HCT116 (cell line): ENCODE data around the gene MRS2. TPM values are rescaled to one million over a fixed set of nuclear protein-coding genes. Genes with fewer than 3 reads are reported as not detected.

Source experiments
- ATAC-seq: fragments of 200-7000 bp; cut with Tn5 transposase; 2 replicates; pipeline ENCODE4 v1.9.1; 2020; ENCODE audit warnings: mild to moderate bottlenecking, moderate library complexity
- BruUV-seq: library from RNA; stranded (reverse); fragments of 400-500 nt; replicated peaks from 2 replicates; lab custom pipeline; 2021; lab: Mats Ljungman, UMichigan
- CTCF ChIA-PET: fragments of 300-600 bp; sonication (Branson Sonifier 250); formaldehyde crosslinking; loops from one replicate; lab custom pipeline; 2021; ENCODE audit warnings: antibody characterized with exemption; lab: Charles Lee
- POLR2A ChIA-PET: fragments of 300-600, 350-600 bp; sonication (Branson Sonifier 250); formaldehyde crosslinking; loops from one replicate; lab custom pipeline; 2021; ENCODE audit warnings: antibody characterized with exemption; lab: Charles Lee
- RAD21 ChIA-PET, 2 experiments: fragments of 300-600 bp; sonication (Branson Sonifier 250); formaldehyde crosslinking; loops; one replicate each; lab custom pipeline; 2023; ENCODE audit warnings: low total read pairs in 2 of 2; ENCODE audit not compliant: uncharacterized antibody in 2 of 2, unreplicated experiment in 2 of 2, low non-redundant PET in 1 of 2; lab: Charles Lee
- DNase-seq: peaks from one replicate; pipeline ENCODE4 v3.0.0-alpha.2; 2010; ENCODE audit warnings: low read depth, low spot score
- H2AFZ ChIP-seq: fragments of 200-600 bp; shearing (Covaris generic), sonication (generic); 2 replicates; pipeline ENCODE4 v1.6.1; 2017; ENCODE audit warnings: low read depth, mixed run types, mixed read lengths, antibody characterized with exemption, low read length; ENCODE audit not compliant: poor library complexity, severe bottlenecking
- H3K27ac ChIP-seq: 2 replicates; pipeline ENCODE4 v1.5.1; 2012; ENCODE audit warnings: low read depth, low read length
- H3K27me3 ChIP-seq: fragments of 200-600 bp; sonication (generic); 2 replicates; pipeline ENCODE4 v1.6.1; 2016; ENCODE audit warnings: mixed run types, low read length, mixed read lengths; ENCODE audit not compliant: insufficient read depth
- H3K36me3 ChIP-seq, 2 experiments: fragments of 200-500 bp in 1 of 2; fragments of 200-600 bp in 1 of 2; sonication (Bioruptor generic) in 1 of 2; sonication (generic) in 1 of 2; 2 replicates each; pipeline versions ENCODE4 v1.5.1 to v1.6.1; 2014 to 2016; ENCODE audit warnings: low read length in 2 of 2, inconsistent platforms in 1 of 2, mixed read lengths in 1 of 2, mixed run types in 1 of 2; ENCODE audit not compliant: insufficient read depth in 2 of 2, control insufficient read depth in 1 of 2
- H3K4me1 ChIP-seq, 2 experiments: fragments of 200-600 bp in 1 of 2; sonication (generic) in 1 of 2; 2 replicates each; pipeline versions ENCODE4 v1.5.1 to v1.6.1; 2012 to 2017; ENCODE audit warnings: low read length in 2 of 2, inconsistent platforms in 1 of 2, mild to moderate bottlenecking in 1 of 2, mixed read lengths in 1 of 2, mixed run types in 1 of 2, moderate library complexity in 1 of 2; ENCODE audit not compliant: insufficient read depth in 2 of 2, control insufficient read depth in 1 of 2
- H3K4me2 ChIP-seq: fragments of 200-600 bp; sonication (generic); 2 replicates; pipeline ENCODE4 v1.6.1; 2017; ENCODE audit warnings: mixed run types, low read length, mixed read lengths
- H3K4me3 ChIP-seq, 2 experiments: fragments of 200-600 bp in 1 of 2; sonication (generic) in 1 of 2; replicated peaks in 1 of 2; 2 replicates each; pipeline ENCODE4 v1.5.1; 2011 to 2016; ENCODE audit warnings: low read length in 2 of 2, control low read depth in 1 of 2, low read depth in 1 of 2, mild to moderate bottlenecking in 1 of 2, mixed read lengths in 1 of 2, mixed run types in 1 of 2
- H3K79me2 ChIP-seq: fragments of 200-600 bp; sonication (generic); 2 replicates; pipeline ENCODE4 v1.6.1; 2017; ENCODE audit warnings: mild to moderate bottlenecking, mixed run types, low read length, moderate library complexity, mixed read lengths; ENCODE audit not compliant: insufficient read depth
- H3K9ac ChIP-seq: fragments of 200-600 bp; sonication (generic); 2 replicates; pipeline ENCODE4 v1.6.1; 2016; ENCODE audit warnings: low read length, mixed read lengths
- H3K9me2 ChIP-seq: fragments of 200-600 bp; sonication (generic), shearing (Covaris generic); 2 replicates; pipeline ENCODE4 v1.6.1; 2017; ENCODE audit warnings: mixed run types, mild to moderate bottlenecking, moderate library complexity; ENCODE audit not compliant: insufficient read depth
- H3K9me3 ChIP-seq, 2 experiments: fragments of 200-500 bp in 1 of 2; fragments of 200-600 bp in 1 of 2; sonication (Bioruptor generic) in 1 of 2; sonication (generic) in 1 of 2; 2 replicates each; pipeline ENCODE4 v1.6.1; 2014 to 2017; ENCODE audit warnings: low read length in 2 of 2, mixed read lengths in 2 of 2, inconsistent platforms in 1 of 2, low read depth in 1 of 2, mild to moderate bottlenecking in 1 of 2, mixed run types in 1 of 2, moderate library complexity in 1 of 2; ENCODE audit not compliant: control insufficient read depth in 1 of 2, insufficient read depth in 1 of 2
- H4K20me1 ChIP-seq: fragments of 200-600 bp; sonication (generic), shearing (Covaris generic); 2 replicates; pipeline ENCODE4 v1.6.1; 2017; ENCODE audit warnings: mixed run types, mild to moderate bottlenecking, moderate library complexity; ENCODE audit not compliant: insufficient read depth
- CBX3 ChIP-seq: IDR thresholded peaks from 2 replicates; pipeline ENCODE4 v1.6.1; 2012; ENCODE audit warnings: low read depth
- CEBPB ChIP-seq: IDR thresholded peaks from 2 replicates; pipeline ENCODE4 v1.6.1; 2012; ENCODE audit warnings: low read depth
- EGR1 ChIP-seq: IDR thresholded peaks from 2 replicates; pipeline ENCODE4 v1.6.1; 2012; ENCODE audit warnings: low read depth
- ELF1 ChIP-seq: IDR thresholded peaks from 2 replicates; pipeline ENCODE4 v1.6.1; 2012; ENCODE audit warnings: low read depth, borderline replicate concordance
- EZH2 ChIP-seq: fragments of 200-600 bp; sonication (generic); IDR thresholded peaks from 2 replicates; pipeline ENCODE4 v1.6.1; 2017; ENCODE audit warnings: antibody characterized with exemption, mixed run types
- EZH2phosphoT487 ChIP-seq: fragments of 200-600 bp; IDR thresholded peaks from 2 replicates; pipeline ENCODE4 v1.6.1; 2018; ENCODE audit warnings: antibody characterized with exemption, borderline replicate concordance
- JUND ChIP-seq: IDR thresholded peaks from 2 replicates; pipeline ENCODE4 v1.6.1; 2012
- POLR2A ChIP-seq: IDR thresholded peaks from 2 replicates; pipeline ENCODE4 v1.7.0; 2011; ENCODE audit warnings: borderline replicate concordance; ENCODE audit not compliant: insufficient read depth, insufficient read length; ENCODE audit errors: extremely low read depth
- POLR2AphosphoS5 ChIP-seq: IDR thresholded peaks from 2 replicates; pipeline ENCODE4 v1.6.1; 2011; ENCODE audit warnings: mild to moderate bottlenecking, low read depth, low read length, moderate library complexity
- REST ChIP-seq: IDR thresholded peaks from 2 replicates; pipeline ENCODE4 v1.6.1; 2012; ENCODE audit warnings: low read depth
- SIN3A ChIP-seq: IDR thresholded peaks from 2 replicates; pipeline ENCODE4 v1.6.1; 2012; ENCODE audit warnings: low read depth
- SRF ChIP-seq: IDR thresholded peaks from 2 replicates; pipeline ENCODE4 v1.6.1; 2012; ENCODE audit warnings: low read depth
- ZFX ChIP-seq: fragments of 450-650 bp; IDR thresholded peaks from 2 replicates; pipeline ENCODE4 v1.6.1; 2017
- ZNF274 ChIP-seq: fragments of 200-500 bp; sonication (Bioruptor generic); IDR thresholded peaks from 2 replicates; pipeline ENCODE4 v1.6.1; 2014; ENCODE audit warnings: mild to moderate bottlenecking, low read depth, low read length, inconsistent platforms
- intact Hi-C: fragments of 100-400 bp; cut with micrococcal nuclease; formaldehyde crosslinking; loops from 2 replicates; pipeline ENCODE4 v1.10.0; 2022
- total RNA-seq: library from RNA; stranded (reverse); gene quantifications from one replicate; pipeline ENCODE4 v1.2.1, GENCODE V29; 2021; ENCODE audit not compliant: unreplicated experiment
- TF ChIP-seq, protein P1 (sequence below): IDR thresholded peaks from 2 replicates; pipeline ENCODE4 v1.6.1; 2011; ENCODE audit warnings: mild to moderate bottlenecking, low read length, moderate library complexity; ENCODE audit not compliant: insufficient replicate concordance; ENCODE audit errors: extremely low read depth
- TF ChIP-seq, protein P2 (sequence below): IDR thresholded peaks from 2 replicates; pipeline ENCODE4 v1.6.1; 2012
- TF ChIP-seq, protein P3 (sequence below): IDR thresholded peaks from 2 replicates; pipeline ENCODE4 v1.6.1; 2012
- TF ChIP-seq, protein P4 (sequence below), 3 experiments: fragments of 200-600 bp in 1 of 3; sonication (generic) in 1 of 3; IDR thresholded peaks in 2 of 3; conservative IDR thresholded peaks in 1 of 3; 2 replicates each; pipeline ENCODE4 v1.5.1; 2012 to 2017; ENCODE audit warnings: low read depth in 2 of 3, low read length in 2 of 3, antibody characterized with exemption in 1 of 3, borderline replicate concordance in 1 of 3, control low read depth in 1 of 3, mild to moderate bottlenecking in 1 of 3, mixed read lengths in 1 of 3, mixed run types in 1 of 3, moderate library complexity in 1 of 3; ENCODE audit not compliant: insufficient read depth in 1 of 3

Gene MRS2
- total RNA-seq, 1 experiment from 2014 or later: 39.9 TPM

GRCh38 chr6:24448828-24449525, 46.2 kb downstream of the MRS2 start:
- no peak overlapping the region for H3K27ac ChIP-seq
- no peaks in the 10 kb centered on the region for H3K79me2 ChIP-seq
- no peaks in the 10 kb centered on the region for H3K27me3 ChIP-seq
- POLR2A ChIA-PET: no interaction called here
- H4K20me1 ChIP-seq: no peaks in the 10 kb centered on the region
- RAD21 ChIA-PET: no interaction called here
- no peaks in the 10 kb centered on the region for H3K9me2 ChIP-seq
- intact Hi-C loops: no loop called here
- H3K9me3 ChIP-seq: no peaks in the 10 kb centered on the region
- CTCF ChIA-PET: no interaction called here
- BruUV-seq: no TSS peak
- no peaks in the 10 kb centered on the region for H3K4me1 ChIP-seq
- TF ChIP-seq REST: no peak
- no peak for TF ChIP-seq EZH2phosphoT487
- no peak for TF ChIP-seq EZH2
- no peak for TF ChIP-seq ZFX
- no peak for TF ChIP-seq ZNF274
- no peak for TF ChIP-seq POLR2A
- no peak for TF ChIP-seq EGR1
- no peak for TF ChIP-seq ELF1
- TF ChIP-seq, protein P1, sequence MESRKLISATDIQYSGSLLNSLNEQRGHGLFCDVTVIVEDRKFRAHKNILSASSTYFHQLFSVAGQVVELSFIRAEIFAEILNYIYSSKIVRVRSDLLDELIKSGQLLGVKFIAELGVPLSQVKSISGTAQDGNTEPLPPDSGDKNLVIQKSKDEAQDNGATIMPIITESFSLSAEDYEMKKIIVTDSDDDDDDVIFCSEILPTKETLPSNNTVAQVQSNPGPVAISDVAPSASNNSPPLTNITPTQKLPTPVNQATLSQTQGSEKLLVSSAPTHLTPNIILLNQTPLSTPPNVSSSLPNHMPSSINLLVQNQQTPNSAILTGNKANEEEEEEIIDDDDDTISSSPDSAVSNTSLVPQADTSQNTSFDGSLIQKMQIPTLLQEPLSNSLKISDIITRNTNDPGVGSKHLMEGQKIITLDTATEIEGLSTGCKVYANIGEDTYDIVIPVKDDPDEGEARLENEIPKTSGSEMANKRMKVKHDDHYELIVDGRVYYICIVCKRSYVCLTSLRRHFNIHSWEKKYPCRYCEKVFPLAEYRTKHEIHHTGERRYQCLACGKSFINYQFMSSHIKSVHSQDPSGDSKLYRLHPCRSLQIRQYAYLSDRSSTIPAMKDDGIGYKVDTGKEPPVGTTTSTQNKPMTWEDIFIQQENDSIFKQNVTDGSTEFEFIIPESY: no peak
- no peak for TF ChIP-seq CBX3
- TF ChIP-seq, protein P2, sequence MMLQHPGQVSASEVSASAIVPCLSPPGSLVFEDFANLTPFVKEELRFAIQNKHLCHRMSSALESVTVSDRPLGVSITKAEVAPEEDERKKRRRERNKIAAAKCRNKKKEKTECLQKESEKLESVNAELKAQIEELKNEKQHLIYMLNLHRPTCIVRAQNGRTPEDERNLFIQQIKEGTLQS: no peak
- TF ChIP-seq SRF: no peak
- no peak for TF ChIP-seq JUND
- TF ChIP-seq SIN3A: no peak
- TF ChIP-seq, protein P3, sequence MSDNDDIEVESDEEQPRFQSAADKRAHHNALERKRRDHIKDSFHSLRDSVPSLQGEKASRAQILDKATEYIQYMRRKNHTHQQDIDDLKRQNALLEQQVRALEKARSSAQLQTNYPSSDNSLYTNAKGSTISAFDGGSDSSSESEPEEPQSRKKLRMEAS: no peak
- no peak for TF ChIP-seq POLR2AphosphoS5
- no peak for TF ChIP-seq CEBPB
- TF ChIP-seq, protein P4, sequence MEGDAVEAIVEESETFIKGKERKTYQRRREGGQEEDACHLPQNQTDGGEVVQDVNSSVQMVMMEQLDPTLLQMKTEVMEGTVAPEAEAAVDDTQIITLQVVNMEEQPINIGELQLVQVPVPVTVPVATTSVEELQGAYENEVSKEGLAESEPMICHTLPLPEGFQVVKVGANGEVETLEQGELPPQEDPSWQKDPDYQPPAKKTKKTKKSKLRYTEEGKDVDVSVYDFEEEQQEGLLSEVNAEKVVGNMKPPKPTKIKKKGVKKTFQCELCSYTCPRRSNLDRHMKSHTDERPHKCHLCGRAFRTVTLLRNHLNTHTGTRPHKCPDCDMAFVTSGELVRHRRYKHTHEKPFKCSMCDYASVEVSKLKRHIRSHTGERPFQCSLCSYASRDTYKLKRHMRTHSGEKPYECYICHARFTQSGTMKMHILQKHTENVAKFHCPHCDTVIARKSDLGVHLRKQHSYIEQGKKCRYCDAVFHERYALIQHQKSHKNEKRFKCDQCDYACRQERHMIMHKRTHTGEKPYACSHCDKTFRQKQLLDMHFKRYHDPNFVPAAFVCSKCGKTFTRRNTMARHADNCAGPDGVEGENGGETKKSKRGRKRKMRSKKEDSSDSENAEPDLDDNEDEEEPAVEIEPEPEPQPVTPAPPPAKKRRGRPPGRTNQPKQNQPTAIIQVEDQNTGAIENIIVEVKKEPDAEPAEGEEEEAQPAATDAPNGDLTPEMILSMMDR (IDR thresholded peaks at IDR 0.05 in 2 of 3, conservative IDR thresholded peaks at IDR 0.05 in 1 of 3; ENCODE audit: borderline replicate concordance in 1 of 3, insufficient read depth in 1 of 3, low read depth in 2 of 3, low read length in 2 of 3): no peak
- H3K36me3 ChIP-seq: no peaks in the 10 kb centered on the region
- no peak overlapping the region for H3K4me2 ChIP-seq
- no peak for ATAC-seq
- H3K9ac ChIP-seq: no peak overlapping the region
- no peak overlapping the region for H2AFZ ChIP-seq
- no peak overlapping the region for H3K4me3 ChIP-seq
- no peak for DNase-seq
